ENCODE measurements around the gene BRIP1.

- no peak for TF ChIP-seq GATA3 (IDR thresholded peaks at IDR 0.05; ENCODE audit: low read depth, low read length)
- TF ChIP-seq GATA2 (IDR thresholded peaks at IDR 0.05; ENCODE audit: low read depth, low read length): no peak
Measured at GRCh38 chr17:61743766-61744165, 119.6 kb downstream of the BRIP1 start.
